ENCODE results near the gene SPOUT1. TPM values are rescaled to one million over a fixed set of nuclear protein-coding genes. Genes with fewer than 3 reads are reported as not detected.

The SPOUT1 gene
- total RNA-seq, 1 donor from 2014 or later, result 19.3 TPM

DNA sequence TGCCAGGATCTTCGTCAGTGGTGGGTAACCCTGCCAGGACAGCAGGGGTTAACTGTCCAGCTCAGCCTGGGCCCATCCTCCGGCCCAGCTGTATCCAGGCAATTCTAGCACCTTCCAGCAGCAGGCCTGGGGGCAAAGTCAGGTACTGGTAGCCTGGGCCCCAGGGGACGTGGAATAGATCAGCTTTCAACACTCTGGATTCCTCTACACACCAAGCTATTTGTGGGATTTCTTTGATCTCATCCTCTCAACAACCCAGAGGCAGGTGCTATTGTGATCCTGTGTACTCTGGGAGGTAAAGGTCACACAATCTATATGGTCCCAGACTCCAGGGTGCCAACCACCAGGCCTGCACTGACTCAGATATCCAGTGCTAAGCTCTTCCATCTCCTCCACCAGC, 8.7 kb upstream of the SPOUT1 start:
- no peak for DNase-seq (ENCODE audit: low read depth)

DNA sequence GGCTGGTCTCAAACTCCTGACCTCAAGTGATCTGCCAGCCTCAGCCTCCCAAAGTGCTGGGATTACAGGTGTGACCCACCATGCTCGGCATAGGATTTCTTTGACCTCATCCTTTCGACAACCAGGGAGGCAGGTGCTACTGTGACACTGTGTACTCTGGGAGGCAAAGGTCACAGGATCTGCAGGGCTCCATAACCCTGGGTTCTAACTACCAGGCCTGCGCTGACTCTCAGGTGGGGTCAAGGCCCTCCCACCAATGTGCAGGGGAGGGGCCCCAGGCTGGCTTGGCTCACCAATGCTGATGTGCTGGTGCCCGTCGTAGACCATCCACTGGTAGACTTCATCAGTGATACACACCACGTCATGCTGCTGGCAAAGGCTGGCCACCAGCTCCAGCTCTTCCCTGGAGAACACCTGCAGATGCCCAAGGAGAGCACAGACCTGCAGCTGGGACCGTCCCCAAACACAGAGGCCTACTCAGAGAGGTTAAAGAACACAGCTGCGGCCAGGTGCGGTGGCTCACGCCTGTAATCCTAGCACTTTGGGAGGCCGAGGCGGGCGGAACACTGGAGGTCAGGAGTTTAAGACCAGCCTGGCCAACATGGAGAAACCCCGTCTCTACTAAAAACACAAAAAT, 7.0 kb upstream of the SPOUT1 start:
- no peak for DNase-seq (ENCODE audit: low read depth)

DNA sequence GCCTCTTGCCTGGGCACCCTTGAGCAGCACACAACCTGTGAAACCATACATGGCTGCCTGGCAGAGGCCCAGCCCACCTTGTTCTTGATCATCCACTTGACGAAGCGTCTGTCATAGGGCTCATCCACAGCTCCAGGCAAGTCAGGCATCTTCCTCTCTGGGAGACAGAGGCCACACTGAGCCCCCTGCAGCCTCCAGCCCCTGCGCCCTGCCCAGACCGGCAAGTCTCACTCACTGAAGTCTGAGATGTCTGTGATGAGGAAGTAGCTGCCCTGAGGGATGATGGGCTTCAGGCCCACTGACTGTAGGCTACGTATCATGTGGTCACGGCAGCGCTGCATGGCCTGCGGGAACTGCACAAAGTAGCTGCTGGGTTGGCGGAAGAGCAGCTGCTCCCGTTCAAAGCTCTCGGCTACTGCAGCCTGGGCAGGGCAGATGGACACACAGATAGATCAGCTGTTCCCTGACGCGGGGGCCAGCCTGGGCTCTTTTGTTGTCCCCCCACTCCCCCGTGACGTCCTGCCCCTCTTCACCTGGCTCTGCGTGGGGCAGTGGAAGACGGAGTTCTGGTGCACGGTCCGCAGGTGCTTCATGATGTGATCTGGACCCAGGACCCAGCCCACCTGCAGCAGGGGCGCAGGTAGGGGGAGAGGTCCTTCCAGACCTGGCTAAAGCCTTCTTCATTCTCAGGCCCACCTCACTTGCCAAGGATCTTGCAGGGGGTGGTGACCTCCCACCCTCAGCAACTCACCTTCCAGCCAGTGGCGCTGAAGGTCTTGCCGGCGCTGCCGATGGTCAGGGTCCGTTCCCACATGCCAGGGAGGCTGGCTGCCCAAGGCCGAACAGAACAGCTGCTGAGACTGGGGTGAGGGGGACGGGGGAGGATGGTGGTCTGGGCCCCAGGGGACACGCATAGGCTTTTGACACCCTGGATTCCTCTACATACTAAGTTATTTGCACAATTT, 5.9 kb upstream of the SPOUT1 start:
- DNase-seq (ENCODE audit: low read depth), result no peak

DNA sequence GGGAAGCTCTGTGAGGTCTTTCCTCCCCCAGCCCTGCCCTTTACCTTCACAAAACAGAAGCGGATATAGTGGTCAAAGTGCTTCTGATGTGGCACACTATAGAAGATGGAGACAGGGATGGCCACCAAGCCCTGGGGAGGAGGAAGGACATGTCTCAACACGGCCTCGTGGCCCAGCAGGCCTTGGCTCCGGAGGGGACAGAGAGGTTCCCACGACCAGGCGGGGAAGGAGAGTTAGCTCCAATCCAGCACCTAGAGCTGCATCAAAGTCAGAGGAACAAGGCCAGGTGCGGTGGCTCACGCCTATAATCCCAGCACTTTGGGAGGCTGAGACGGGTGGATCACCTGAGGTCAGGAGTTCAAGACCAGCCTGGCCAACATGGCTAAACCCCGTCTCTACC, 4.1 kb upstream of the SPOUT1 start:
- no peak for DNase-seq (ENCODE audit: low read depth)

DNA sequence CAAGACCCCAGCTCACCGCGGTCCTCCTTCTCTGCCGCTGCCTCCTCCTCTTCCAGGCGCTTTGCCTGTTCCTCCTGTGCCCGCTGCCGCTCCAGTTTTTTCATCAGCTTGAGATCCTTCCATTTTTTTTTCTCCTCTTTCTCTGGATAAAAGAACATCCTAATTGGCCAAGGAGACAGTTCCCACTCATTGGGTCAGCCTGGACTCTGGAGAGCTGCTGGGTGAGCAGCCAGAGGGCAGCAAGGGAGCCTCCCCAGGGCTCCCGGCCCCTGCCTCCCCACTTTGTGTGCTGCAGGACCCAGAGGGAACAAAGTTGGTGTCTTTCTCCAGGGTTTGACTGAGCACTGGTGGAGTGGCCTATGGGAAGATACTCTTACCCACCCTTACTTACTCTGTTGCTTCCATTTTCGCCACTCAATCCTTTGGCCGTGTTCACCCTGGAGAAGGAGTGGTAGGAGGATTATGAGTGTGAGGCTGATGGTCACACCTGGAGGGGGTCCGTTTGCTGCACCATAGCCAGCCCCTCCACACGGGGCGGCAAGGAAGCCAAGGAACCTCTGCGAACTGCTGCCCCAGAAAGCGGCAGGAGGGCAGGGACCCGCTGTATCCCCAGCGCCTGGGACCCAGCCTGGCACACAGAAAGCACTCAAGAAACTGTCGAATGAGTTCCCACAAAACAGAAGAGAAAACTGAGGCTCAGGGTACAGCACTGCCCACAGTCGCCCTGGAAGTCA, 708 bp downstream of the SPOUT1 start:
- DNase-seq (ENCODE audit: low read depth), result no peak

DNA sequence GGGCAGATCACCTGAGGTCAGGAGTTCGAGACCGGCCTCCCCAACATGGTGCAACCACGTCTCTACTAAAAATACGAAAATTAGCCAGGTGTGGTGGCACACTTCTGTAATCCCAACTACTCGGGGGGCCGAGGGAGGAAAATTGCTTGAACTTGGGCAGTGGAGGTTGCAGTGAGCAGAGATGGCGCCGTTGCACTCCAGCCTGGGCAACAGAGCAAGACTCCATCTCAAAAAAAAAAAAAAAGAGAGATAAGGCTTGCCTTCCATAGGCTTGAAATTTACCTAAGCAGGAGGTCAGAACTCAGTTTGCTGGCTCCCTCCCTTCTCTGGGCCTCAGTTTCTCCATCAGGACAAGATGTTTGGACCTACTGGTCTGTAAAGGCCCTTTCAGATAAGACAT, 1.3 kb downstream of the SPOUT1 start:
- no peak for DNase-seq (ENCODE audit: low read depth)

DNA sequence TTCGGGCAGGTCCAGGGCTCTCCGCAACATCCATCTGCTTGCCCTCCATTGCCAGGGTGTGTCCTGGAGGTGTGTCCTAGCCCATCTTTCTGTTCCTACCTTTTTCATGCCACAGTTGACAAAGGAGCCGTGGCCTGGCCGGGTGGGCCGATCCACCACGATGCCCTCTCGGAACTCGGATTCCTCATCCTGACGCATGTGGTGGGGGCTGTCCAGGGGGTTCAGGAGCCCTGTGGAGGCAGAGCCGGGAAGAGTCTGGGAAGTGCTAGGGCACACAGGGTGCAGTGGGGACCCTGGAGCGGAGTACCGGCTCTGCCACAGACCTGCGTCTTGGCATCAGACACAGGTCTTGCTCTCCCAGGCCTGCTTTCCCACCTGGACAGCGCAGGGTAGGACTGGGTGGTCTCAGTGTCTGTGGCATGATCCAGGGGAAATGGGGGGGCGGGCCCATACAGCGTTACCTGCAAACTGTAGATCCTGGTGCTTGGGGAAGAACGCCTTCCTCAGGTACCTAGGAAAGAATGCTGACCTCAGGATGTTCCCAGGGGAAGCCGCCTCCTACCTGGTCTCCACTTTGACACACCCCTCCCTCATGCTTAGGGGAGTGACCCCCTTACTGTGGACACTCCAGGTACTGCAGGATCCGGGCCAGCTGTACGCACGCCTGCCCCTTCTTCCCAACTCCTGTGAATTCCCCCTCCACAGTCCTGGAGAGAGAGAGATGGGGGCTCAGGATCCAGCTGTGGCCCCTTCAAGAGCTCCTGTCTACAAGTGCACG, 3.5 kb downstream of the SPOUT1 start:
- no peak for DNase-seq (ENCODE audit: low read depth)

DNA sequence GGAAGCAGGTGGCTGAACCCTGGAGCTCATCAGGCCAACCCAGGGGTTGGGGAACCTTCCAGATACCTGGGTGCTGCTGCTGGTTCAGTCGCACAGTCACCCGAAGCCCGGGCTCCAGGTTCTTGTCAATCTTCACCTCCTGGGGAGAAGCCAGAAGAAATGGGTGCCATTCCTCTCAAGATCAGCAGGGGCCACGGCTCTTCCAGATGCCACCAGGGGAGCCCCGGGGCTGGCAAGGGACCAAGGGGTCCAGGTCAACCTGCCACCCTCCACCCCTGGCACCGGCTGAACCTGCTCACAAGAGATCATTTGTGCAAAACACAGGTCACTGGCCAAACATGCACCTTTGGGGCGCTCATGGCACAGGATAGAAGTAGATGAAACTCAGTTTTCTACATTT, 4.7 kb downstream of the SPOUT1 start:
- DNase-seq (ENCODE audit: low read depth), result no peak

DNA sequence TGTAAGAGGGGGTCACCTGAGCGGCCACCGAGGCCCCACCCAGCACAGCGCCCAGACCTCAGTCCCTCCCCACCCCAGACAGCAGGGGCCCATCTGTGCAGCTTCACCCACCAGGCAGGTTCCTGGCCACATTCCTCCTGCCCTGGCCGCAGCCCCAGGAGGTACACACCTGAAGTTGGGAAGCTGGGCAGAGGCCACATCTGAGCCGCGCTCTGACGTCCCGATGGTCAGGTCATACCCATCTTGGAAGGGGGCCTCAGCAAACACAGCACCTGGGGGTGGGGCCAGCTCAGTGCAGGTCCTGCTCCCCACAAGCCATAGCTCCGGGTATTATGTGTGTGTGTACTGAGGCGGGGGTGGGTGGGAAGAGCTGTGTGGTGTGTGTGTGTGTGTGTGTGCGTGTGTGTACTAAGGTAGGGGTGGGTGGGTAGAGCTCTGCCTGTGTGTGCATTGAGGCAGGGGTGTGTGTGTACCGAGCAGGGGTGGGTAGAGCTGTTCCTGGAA, 5.6 kb downstream of the SPOUT1 start:
- DNase-seq (ENCODE audit: low read depth), result no peak

DNA sequence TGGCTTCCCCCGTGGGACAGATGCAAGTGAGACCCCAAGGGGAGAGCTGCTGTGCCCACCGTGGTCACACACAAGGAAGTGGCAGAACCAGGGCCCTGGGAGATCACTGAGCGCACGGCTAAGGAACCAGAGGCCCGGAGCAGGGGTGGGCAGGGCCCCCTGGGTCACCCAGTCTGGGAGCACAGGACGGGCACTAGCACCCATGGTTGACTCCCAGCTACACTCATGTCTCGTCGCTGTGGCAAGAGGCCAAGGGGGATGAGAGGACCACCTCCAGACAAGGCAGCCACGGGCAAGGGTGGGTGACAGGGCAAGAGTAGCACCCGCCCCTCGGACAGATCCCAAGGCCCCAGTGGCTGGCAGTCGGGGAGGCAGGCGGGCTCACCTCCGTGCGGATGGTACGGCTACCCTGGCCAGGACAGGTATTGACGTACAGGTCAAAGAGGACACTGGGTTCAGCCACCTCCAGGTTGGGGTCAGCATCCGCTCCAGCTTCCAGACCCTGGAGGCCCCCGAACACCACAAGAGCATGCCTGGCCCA, 6.2 kb downstream of the SPOUT1 start:
- DNase-seq (ENCODE audit: low read depth), result no peak

DNA sequence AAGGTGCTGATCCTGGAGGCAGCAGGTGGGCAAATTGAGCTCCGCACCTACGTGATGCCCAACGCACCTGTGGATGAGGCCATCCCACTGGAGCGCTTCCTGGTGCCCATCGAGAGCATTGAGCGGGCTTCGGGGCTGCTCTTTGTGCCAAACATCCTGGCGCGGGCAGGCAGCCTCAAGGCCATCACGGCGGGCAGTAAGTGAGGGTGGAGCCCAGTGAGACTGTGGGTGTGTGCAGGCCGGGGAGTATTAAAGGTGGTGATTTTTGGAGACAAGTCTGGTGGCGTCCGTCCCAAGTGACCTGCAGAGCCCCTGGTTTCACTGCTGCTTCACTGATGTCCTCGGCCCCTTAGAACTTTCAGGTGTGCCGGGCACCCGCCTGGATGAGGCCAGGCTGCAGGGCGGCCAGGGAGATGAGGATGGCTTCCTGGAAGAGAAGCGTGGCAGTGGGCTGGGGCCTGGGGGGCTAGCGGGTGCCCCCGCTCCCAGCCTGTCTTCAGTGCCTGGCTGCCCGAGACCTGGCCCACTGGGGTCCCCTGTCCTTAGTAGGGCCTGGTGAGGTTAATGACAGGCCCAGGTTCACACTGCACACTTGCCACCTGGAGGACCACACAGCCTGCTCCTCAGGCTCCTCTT, 7.1 kb downstream of the SPOUT1 start:
- DNase-seq (ENCODE audit: low read depth), result no peak

DNA sequence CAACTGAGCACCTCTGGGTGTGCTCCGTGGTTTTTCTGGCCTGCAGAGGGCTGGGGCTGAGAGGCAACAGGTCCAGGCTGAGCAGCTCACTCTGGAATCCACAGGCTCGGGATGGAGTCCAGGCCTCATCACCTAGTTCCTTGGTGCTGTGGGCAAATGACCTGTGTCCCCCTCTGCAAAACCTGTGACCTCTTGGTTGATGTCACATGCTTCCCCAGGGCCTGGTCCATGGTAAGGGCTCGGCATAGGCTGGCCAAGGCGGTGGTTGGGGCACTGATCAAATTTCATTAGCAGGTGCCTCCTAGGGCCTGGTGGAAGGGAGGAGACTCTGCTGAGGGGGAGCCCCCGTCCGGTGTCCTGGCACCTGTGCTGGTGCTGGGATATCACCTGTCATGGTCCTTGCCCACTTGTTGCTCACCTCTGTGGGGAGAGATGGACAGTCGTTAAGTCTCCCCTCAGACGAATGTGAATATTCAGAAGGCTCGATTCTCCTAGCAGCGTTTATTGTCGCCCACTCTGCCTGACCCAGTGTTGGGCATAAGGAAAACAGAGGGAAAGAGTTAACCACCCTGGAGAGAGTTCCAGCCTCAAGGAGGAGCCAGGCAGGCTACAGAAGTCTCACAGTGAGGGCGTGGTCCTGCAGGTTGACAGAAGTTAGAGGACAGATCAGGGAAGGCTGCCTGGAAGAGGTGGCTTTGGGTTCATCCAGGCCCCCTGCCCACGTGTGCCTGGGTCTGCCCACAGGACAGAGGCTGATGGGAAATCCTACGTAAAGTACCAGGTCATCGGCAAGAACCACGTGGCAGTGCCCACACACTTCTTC, 7.8 kb downstream of the SPOUT1 start:
- no peak for DNase-seq (ENCODE audit: low read depth)

DNA sequence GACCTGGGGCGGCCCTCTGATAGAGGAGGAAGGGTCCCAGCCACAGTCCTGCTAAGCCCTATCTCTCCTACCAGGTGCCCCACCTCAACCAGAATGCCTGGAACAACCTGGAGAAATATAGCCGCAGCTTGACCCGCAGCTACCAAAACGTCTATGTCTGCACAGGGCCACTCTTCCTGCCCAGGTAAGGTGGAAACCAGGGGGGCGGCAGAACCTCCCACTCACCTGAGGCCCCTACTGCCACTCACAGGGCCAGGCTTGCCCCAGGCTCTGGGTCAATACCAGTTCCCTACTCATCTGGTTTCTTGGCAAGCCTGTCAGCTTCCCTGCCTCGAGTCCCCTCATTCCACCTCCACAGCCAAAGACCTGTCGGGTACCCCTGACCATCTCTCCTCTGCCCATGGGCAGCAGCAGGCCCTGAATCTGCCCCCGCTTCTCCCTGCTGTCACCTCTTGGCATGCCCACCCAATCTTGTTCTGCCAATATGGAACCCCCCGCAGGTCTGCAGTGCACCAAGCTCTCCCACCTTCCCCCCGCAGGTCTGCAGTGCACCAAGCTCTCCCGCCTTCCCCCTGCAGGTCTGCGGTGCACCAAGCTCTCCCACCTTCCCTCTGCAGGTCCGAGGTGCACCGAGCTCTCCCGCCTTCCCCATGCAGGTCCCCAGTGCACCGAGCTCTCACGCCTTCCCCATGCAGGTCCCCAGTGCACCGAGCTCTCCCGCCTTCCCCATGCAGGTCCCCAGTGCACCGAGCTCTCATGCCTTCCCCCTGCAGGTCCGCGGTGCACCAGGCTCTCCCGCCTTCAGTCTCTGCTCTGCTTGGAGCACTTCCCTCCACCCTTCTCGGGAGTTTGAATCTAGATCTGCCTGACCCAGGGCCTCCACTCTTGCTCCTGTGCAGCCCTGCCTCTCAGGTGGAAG, 8.7 kb downstream of the SPOUT1 start:
- DNase-seq (ENCODE audit: low read depth), result no peak

DNA sequence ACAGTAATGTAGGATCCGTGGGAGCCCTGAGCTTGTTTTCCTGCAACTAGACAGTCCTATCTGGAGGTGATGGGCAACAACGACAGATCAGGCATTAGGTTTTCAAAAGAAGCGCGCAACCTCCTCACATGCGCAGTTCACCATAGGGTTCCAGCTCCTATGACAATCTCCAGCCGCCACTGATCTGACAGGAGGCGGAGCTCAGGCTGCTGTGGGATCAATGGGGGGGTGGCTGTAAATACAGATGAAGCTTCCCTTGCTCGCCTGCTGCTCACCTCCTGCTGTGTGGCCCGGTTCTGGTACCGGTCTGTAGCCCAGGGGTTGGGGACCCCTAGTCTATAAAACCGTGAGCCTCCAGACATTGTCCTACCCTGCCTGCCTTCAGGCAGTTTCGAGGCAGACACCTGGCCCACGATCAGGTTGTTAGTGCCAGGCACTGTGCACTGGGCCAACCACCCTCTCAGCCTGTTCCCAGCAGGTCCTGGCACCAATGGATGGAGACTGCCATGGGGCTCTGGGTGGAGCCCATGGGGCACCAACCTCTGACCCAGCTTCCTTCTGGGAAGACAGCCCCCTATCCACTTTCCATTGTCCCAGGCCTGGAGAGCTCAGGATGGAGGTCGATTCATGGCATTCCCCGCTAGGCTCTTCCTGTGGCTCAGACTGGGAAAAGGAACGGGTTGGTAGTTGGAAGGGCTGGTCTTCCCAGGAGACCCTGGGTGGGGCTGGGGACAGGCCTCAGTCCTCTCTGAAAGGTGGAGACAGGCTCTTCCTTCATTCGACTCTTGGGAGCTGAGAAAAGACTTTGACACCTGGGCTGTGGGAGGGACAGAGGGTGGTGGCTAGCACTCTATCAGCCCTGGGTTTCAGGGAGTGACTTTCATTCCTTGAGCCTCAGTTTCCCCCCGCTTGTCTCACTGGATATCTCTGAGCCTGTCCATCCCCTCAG, 9.6 kb downstream of the SPOUT1 start:
- no peak for DNase-seq (ENCODE audit: low read depth)

DNA sequence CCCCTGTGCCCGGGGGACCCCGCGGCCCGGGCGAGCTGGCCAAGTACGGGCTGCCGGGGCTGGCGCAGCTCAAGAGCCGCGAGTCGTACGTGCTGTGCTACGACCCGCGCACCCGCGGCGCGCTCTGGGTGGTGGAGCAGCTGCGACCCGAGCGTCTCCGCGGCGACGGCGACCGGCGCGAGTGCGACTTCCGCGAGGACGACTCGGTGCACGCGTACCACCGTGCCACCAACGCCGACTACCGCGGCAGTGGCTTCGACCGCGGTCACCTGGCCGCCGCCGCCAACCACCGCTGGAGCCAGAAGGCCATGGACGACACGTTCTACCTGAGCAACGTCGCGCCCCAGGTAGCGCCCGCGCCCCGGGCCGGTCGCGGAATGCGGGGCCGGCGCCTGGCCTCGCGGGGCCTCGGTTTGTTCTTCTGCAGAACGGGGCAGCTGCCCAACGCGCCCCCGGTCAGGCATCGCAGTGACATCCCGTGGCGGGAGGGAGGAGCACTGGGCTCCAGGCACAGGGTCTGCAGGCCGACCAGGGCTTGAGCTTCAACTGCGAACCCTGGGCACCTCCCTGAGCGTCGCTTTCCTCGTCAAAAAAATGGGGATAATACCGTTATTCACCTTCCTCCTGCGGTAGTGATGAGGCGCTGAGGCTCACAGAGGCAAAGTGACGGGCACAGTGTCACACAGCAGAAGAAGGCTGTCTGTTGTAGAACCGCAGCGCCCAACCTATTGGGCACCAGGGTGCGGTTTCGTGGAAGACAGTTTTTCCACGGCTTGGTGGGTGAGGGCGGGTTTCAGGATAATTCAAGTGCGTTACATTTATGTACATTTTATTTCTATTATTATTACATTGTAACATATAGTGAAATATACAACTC, 10.5 kb downstream of the SPOUT1 start:
- peak; percentile 58 for DNase-seq (ENCODE audit: low read depth)

All from myocyte (in vitro differentiated cells).